Memory B cell (primary cell): ENCODE measurements around the gene ZNF516.

Source experiments
- ATAC-seq: fragments of 150-1000 bp; cut with Tn5 transposase; 2 replicates; pipeline ENCODE4 v1.10.0; 2021; ENCODE audit warnings: low read depth, mild to moderate bottlenecking, moderate library complexity
- DNase-seq, 2 donors: peaks; one replicate each; pipeline ENCODE4 v3.0.0; 2022; ENCODE audit warnings: low spot score in 2 of 2
- H3K27ac Mint-ChIP-seq: one replicate; pipeline ENCODE4 v1.8.0; 2022; ENCODE audit warnings: mild to moderate bottlenecking, moderate library complexity, mixed read lengths
- H3K27me3 Mint-ChIP-seq: one replicate; pipeline ENCODE4 v1.8.0; 2022; ENCODE audit warnings: mixed read lengths
- H3K36me3 Mint-ChIP-seq: one replicate; pipeline ENCODE4 v1.8.0; 2022; ENCODE audit warnings: mild to moderate bottlenecking, mixed read lengths
- H3K4me1 Mint-ChIP-seq: one replicate; pipeline ENCODE4 v1.8.0; 2022; ENCODE audit warnings: mixed read lengths
- H3K4me3 Mint-ChIP-seq: one replicate; pipeline ENCODE4 v1.8.0; 2022; ENCODE audit warnings: mild to moderate bottlenecking, moderate library complexity, mixed read lengths
- H3K9me3 Mint-ChIP-seq: one replicate; pipeline ENCODE4 v1.8.0; 2022; ENCODE audit warnings: mixed read lengths

ZNF516 gene

GRCh38 chr18:76521417-76522121, 26.5 kb upstream of the ZNF516 start:
- Mint-ChIP-seq H3K9me3 (no peaks in the 10 kb centered on the region), H3K4me3 (no peak overlapping the region), H3K4me1 (peaks cover 7% of the 10 kb centered on the region), H3K27me3 (peaks cover 6% of the 10 kb centered on the region), H3K27ac (no peak overlapping the region), H3K36me3 (no peaks in the 10 kb centered on the region)
- DNase-seq (no peak), ATAC-seq (no peak)

- Mint-ChIP-seq H3K27me3 (peaks cover 6% of the 10 kb centered on the region), H3K27ac (no peak overlapping the region), H3K4me1 (peaks cover 7% of the 10 kb centered on the region), H3K9me3 (no peaks in the 10 kb centered on the region), H3K4me3 (peak overlapping the region; percentile 32), H3K36me3 (no peaks in the 10 kb centered on the region)
- no peak for DNase-seq
- ATAC-seq, result no peak
Observed at GRCh38 chr18:76518860-76519538, 24.0 kb upstream of the ZNF516 start.

DNA sequence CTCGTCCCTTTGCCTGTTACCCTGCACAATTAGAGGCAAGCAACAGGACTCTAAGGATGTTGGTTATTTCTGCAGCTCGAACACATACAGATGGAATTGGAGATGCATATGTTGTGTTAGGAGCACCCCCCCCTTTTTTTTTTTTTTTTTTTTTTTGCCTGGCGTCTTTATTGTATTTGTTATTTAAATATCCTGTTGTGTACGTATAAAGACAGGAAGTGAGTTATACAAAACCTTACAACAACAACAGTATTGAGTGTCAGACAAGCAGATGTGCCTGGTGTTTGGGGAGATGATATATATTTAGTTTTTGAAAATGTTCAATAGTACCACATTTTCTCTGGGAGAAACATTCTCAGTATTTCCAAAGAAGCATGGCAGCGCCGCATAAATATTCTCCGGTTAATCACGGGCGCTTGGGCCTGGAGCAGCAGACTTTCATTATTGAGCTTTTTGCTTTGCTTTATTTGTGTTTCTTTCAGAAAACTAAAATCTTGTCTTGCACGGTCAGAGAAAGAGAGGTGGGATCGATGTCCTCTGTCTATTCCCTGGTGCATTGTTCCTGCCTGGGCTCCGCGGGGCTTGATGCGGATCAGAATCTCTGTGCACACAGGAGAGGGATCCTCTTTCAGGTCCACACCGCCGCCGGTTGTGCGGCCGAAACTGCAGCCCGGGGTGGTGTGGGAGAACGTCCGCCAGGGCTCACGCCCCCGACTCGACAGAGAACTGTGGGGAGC, 23.2 kb upstream of the ZNF516 start:
- Mint-ChIP-seq H3K9me3 (no peaks in the 10 kb centered on the region), H3K27me3 (peaks cover 6% of the 10 kb centered on the region), H3K36me3 (no peaks in the 10 kb centered on the region), H3K4me1 (peaks cover 7% of the 10 kb centered on the region), H3K27ac (no peak overlapping the region), H3K4me3 (peak overlapping the region; percentile 64)
- DNase-seq (no peak), ATAC-seq (no peak)

GRCh38 chr18:76515576-76515975, 20.5 kb upstream of the ZNF516 start:
- ATAC-seq (no peak), DNase-seq (no peak)
- Mint-ChIP-seq H3K4me1 (peaks cover 7% of the 10 kb centered on the region), H3K9me3 (no peaks in the 10 kb centered on the region), H3K27me3 (peaks cover 6% of the 10 kb centered on the region), H3K4me3 (no peak overlapping the region), H3K36me3 (no peaks in the 10 kb centered on the region), H3K27ac (no peak overlapping the region)

- peaks cover 7% of the 10 kb centered on the region for H3K4me1 Mint-ChIP-seq
- H3K9me3 Mint-ChIP-seq, result no peaks in the 10 kb centered on the region
- H3K4me3 Mint-ChIP-seq, result no peak overlapping the region
- H3K36me3 Mint-ChIP-seq, result no peaks in the 10 kb centered on the region
- H3K27ac Mint-ChIP-seq, result no peak overlapping the region
- ATAC-seq (no peak), DNase-seq (no peak)
- H3K27me3 Mint-ChIP-seq, result peaks cover 6% of the 10 kb centered on the region
Observed at GRCh38 chr18:76514573-76514972, 19.5 kb upstream of the ZNF516 start.

DNA sequence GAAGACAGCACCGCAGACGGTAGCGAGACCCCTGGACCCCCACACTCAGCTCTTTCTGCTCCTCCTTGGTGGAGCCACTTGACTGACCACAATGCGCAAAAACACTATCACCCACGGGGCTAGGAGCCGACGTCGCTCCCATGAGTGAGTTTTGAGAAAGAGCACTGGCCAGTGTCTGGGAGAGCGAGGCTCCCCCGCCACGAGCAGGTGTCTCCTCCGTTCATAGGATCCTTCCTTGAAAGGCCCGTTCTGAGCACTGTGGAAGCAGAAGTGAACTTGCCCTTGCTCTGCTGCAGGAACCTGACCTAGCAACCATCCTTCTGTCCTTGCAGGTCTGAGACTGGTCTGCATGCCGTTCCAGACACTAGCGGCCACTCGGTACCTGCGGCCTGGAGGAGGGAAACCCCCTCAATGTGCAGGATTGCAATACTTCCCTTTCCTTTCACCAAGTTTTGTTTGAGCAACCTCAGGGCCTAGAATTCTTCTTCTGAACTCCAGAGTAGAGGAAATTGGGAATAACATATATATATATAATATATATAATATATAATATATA, 12.9 kb upstream of the ZNF516 start:
- peaks cover 2% of the 10 kb centered on the region for H3K27me3 Mint-ChIP-seq
- H3K9me3 Mint-ChIP-seq, result no peaks in the 10 kb centered on the region
- H3K4me3 Mint-ChIP-seq, result no peak overlapping the region
- H3K36me3 Mint-ChIP-seq, result no peaks in the 10 kb centered on the region
- ATAC-seq (no peak), DNase-seq (no peak)
- peaks cover 2% of the 10 kb centered on the region for H3K4me1 Mint-ChIP-seq
- H3K27ac Mint-ChIP-seq, result no peak overlapping the region

DNA sequence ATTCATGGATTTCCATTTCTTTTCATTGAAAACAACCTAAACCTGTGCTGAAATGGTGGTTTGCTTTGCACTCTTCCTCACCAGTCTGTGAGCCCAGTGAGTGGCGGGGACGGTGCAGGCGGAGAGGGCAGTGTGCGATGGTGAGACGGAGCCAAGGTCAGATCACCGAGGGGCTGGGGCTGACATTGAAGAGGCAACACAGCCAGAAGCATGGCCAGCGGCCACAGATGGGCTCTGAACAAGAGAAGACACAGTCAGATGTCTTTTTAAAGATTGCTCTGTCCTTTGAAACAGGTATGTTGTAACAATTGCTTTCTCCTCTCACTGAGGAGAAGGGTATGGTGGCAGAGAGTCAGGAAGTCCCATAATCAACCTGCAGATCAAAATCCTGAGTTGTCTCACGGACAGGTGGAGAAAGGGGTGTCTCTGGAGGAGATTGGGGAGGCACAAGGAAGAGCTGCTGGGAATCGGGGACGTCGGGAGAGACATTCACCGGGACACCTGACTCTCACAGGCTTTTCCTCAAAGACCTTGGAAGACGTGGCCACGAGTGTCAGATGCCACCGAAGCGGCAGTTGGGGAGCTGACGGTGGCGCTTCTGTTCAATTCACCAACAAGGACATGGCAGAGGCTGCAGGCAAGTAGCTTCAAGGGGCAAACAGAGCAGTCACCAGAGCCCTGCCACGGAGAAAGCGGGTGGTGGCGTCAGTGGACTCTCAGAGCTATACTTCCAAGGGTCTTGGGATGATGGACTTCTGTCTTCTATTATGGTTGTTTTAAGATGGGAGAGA, 12.1 kb upstream of the ZNF516 start:
- peaks cover 2% of the 10 kb centered on the region for H3K27me3 Mint-ChIP-seq

DNA sequence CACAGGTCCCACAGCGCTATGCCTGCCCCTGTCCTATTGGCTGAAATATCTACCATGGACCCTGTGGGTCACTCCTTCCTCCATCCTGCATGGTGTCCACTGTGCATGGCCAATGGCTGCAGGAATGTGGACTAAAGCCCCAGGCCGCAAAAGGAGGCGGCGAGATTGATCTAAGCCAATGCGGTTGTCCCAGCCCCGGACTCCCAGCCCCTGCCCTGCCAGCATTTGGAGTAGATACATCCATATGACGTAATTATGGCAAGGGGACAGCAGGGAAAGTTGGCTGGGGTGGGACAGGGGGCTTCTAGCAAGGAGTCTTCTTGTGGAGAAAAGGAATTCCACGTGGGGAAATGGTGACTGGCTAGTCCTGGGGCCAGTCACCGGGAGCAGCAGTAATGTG, 11.4 kb upstream of the ZNF516 start:
- ATAC-seq, result no peak
- no peak overlapping the region for H3K27ac Mint-ChIP-seq
- no peaks in the 10 kb centered on the region for H3K36me3 Mint-ChIP-seq
- no peak overlapping the region for H3K4me3 Mint-ChIP-seq
- DNase-seq, result no peak
- peaks cover 2% of the 10 kb centered on the region for H3K4me1 Mint-ChIP-seq
- peaks cover 2% of the 10 kb centered on the region for H3K27me3 Mint-ChIP-seq
- no peaks in the 10 kb centered on the region for H3K9me3 Mint-ChIP-seq

More for the DNA sequence above, 12.1 kb upstream of the ZNF516 start:
- ATAC-seq, result no peak
- DNase-seq, result no peak
- H3K27ac Mint-ChIP-seq, result no peak overlapping the region
- H3K36me3 Mint-ChIP-seq, result no peaks in the 10 kb centered on the region
- peaks cover 2% of the 10 kb centered on the region for H3K4me1 Mint-ChIP-seq
- H3K9me3 Mint-ChIP-seq, result no peaks in the 10 kb centered on the region
- no peak overlapping the region for H3K4me3 Mint-ChIP-seq

DNA sequence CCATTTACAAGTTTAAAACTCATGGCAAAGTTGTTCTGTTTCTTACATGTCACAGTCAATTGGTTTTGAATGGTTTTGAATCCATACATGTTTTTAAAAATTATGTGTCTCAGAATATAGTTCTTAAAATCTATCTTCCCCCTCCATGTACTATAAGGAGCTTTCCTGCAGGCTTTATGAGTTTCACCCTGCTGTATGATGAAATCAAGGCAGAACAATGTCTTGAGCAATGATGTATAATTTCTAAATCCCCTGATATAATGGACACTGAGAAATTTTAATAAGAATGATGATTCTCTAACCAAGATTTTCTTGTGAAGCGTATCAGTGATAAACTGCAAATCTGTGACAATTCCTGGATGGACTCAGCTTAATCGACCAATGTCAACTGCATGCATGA, 10.6 kb upstream of the ZNF516 start:
- H3K27me3 Mint-ChIP-seq, result peaks cover 2% of the 10 kb centered on the region
- ATAC-seq (no peak), DNase-seq (no peak)
- H3K4me1 Mint-ChIP-seq, result peaks cover 2% of the 10 kb centered on the region
- no peak overlapping the region for H3K27ac Mint-ChIP-seq
- no peak overlapping the region for H3K4me3 Mint-ChIP-seq
- no peaks in the 10 kb centered on the region for H3K36me3 Mint-ChIP-seq
- H3K9me3 Mint-ChIP-seq, result no peaks in the 10 kb centered on the region

- Mint-ChIP-seq H3K36me3 (peaks cover 4% of the 10 kb centered on the region), H3K27me3 (peaks cover 2% of the 10 kb centered on the region), H3K27ac (no peak overlapping the region), H3K4me3 (no peak overlapping the region), H3K4me1 (peaks cover 7% of the 10 kb centered on the region), H3K9me3 (peaks cover 1% of the 10 kb centered on the region)
- no peak for DNase-seq
- no peak for ATAC-seq
Observed at GRCh38 chr18:76504749-76505148, 9.7 kb upstream of the ZNF516 start.

DNA sequence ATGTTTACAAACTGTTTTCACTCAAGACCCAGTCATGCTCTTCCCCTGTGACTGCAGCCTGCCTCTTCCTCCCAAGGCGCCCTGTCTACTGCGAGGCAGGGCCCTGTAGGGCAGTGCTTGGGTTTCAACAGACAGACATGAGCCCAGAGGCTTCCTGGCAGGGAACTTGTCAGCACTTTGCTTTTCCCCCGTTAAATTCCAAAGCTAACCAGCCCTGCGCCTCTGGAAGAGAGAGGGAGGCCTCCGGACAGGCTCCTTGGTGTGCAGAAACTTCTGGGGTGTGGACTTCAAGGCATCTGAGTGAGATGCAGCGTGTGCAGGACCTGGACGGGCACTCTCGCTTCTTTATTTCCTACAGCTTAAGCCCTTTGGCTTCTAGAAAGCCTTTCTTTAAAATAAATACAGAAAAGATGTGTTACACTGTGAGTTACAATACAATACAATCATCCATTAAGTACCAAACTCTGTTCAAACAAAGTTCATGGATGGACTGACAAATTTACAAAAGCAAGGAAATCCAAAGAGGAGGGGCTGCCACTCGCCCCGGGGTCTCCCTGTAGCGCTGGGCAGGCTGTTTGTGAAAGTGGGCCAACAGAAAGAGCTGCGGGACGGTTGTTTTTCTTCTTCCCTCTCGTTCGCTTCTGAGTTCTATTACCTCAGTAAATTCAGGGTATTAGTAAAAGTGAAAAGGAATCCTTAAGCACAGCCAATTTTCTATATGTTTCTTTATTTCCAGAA, 8.8 kb upstream of the ZNF516 start:
- DNase-seq (no peak), ATAC-seq (no peak)
- H3K9me3 Mint-ChIP-seq, result peaks cover 1% of the 10 kb centered on the region
- H3K27ac Mint-ChIP-seq, result no peak overlapping the region
- peaks cover 2% of the 10 kb centered on the region for H3K27me3 Mint-ChIP-seq
- no peak overlapping the region for H3K4me3 Mint-ChIP-seq
- peaks cover 4% of the 10 kb centered on the region for H3K36me3 Mint-ChIP-seq
- H3K4me1 Mint-ChIP-seq, result peaks cover 7% of the 10 kb centered on the region

- Mint-ChIP-seq H3K36me3 (peaks cover 4% of the 10 kb centered on the region), H3K4me1 (peaks cover 7% of the 10 kb centered on the region), H3K9me3 (peaks cover 1% of the 10 kb centered on the region), H3K27me3 (peaks cover 2% of the 10 kb centered on the region), H3K27ac (no peak overlapping the region), H3K4me3 (no peak overlapping the region)
- DNase-seq (no peak), ATAC-seq (no peak)
Observed at GRCh38 chr18:76502551-76502950, 7.5 kb upstream of the ZNF516 start.
